Naive thymus-derived CD4-positive, alpha-beta T cell (primary cell): ENCODE measurements around the gene PAX8. TPM values are rescaled to one million over a fixed set of nuclear protein-coding genes. Genes with fewer than 3 reads are reported as not detected.
"Not testable (repeated sequence)": the region's sequence is repeated elsewhere in the genome, so short reads cannot be mapped to it uniquely, and the experiment has no call there.

Source experiments
- ATAC-seq: fragments of 150-1000 bp; cut with Tn5 transposase; 2 replicates; pipeline ENCODE4 v1.10.0; 2021; ENCODE audit warnings: mild to moderate bottlenecking, moderate library complexity
- CTCF ChIA-PET: fragments of 350-600 bp; sonication (Branson Sonifier 250); formaldehyde crosslinking; loops from one replicate; lab custom pipeline; 2021; ENCODE audit warnings: antibody characterized with exemption; lab: Charles Lee
- POLR2A ChIA-PET: fragments of 350-600 bp; sonication (Branson Sonifier 250); formaldehyde crosslinking; loops from one replicate; lab custom pipeline; 2021; ENCODE audit warnings: antibody characterized with exemption, inconsistent platforms; lab: Charles Lee
- DNase-seq, 9 donors: peaks; one replicate each; pipeline versions ENCODE4 v3.0.0 to v3.0.0-alpha.2; 2020 to 2022; ENCODE audit warnings: mixed read lengths in 1 of 9
- H3K27ac ChIP-seq: one replicate; pipeline ENCODE4 v1.7.0; 2013; ENCODE audit warnings: mild to moderate bottlenecking, low read depth, low read length, moderate library complexity
- H3K27me3 ChIP-seq, 2 donors: one replicate each; pipeline ENCODE4 v1.7.0; 2013; ENCODE audit warnings: low read length in 2 of 2, mild to moderate bottlenecking in 2 of 2, moderate library complexity in 2 of 2; ENCODE audit not compliant: control insufficient read depth in 2 of 2, insufficient read depth in 2 of 2
- H3K36me3 ChIP-seq, 3 experiments: 1 replicate in 2 of 3; 2 replicates in 1 of 3; pipeline ENCODE4 v1.7.0; 2013; ENCODE audit warnings: low read length in 3 of 3, mild to moderate bottlenecking in 3 of 3, moderate library complexity in 1 of 3; ENCODE audit not compliant: insufficient read depth in 3 of 3, control insufficient read depth in 2 of 3
- H3K4me1 ChIP-seq, 2 donors: one replicate each; pipeline ENCODE4 v1.7.0; 2013; ENCODE audit warnings: low read length in 2 of 2, mild to moderate bottlenecking in 2 of 2, moderate library complexity in 1 of 2; ENCODE audit not compliant: control insufficient read depth in 2 of 2, insufficient read depth in 2 of 2
- H3K4me3 ChIP-seq: 2 replicates; pipeline ENCODE4 v1.7.0; 2013; ENCODE audit warnings: mild to moderate bottlenecking, low read length
- H3K9me3 ChIP-seq, 3 experiments: 1 replicate in 2 of 3; 2 replicates in 1 of 3; pipeline ENCODE4 v1.7.0; 2013; ENCODE audit warnings: low read length in 3 of 3; ENCODE audit not compliant: control insufficient read depth in 2 of 3
- H3K27ac Mint-ChIP-seq, 9 donors: one replicate each; pipeline ENCODE4 v1.8.0; 2020 to 2022; ENCODE audit warnings: mixed read lengths in 9 of 9, mild to moderate bottlenecking in 8 of 9, moderate library complexity in 5 of 9, inconsistent platforms in 2 of 9
- H3K27me3 Mint-ChIP-seq, 5 donors: one replicate each; pipeline ENCODE4 v1.8.0; 2021 to 2022; ENCODE audit warnings: mixed read lengths in 5 of 5, mild to moderate bottlenecking in 1 of 5
- H3K36me3 Mint-ChIP-seq, 5 donors: one replicate each; pipeline ENCODE4 v1.8.0; 2020 to 2022; ENCODE audit warnings: mixed read lengths in 5 of 5, mild to moderate bottlenecking in 3 of 5, inconsistent platforms in 1 of 5
- H3K4me1 Mint-ChIP-seq, 7 donors: one replicate each; pipeline ENCODE4 v1.8.0; 2020 to 2022; ENCODE audit warnings: mixed read lengths in 7 of 7, mild to moderate bottlenecking in 3 of 7, inconsistent platforms in 1 of 7
- H3K4me3 Mint-ChIP-seq, 10 donors: one replicate each; pipeline ENCODE4 v1.8.0; 2020 to 2022; ENCODE audit warnings: mild to moderate bottlenecking in 10 of 10, mixed read lengths in 10 of 10, moderate library complexity in 6 of 10, inconsistent platforms in 2 of 10
- H3K9me3 Mint-ChIP-seq, 11 donors: one replicate each; pipeline ENCODE4 v1.8.0; 2020 to 2022; ENCODE audit warnings: mixed read lengths in 11 of 11, mild to moderate bottlenecking in 4 of 11, inconsistent platforms in 1 of 11, moderate library complexity in 1 of 11
- intact Hi-C, 2 donors: fragments of 100-400 bp; cut with micrococcal nuclease; formaldehyde crosslinking; loops; one replicate each; pipeline ENCODE4 v1.15.1; 2023
- polyA plus RNA-seq, 2 donors: library from polyadenylated mRNA; unstranded; fragments of 300-500 nt; fragmentation: Illumina TruSeq; gene quantifications; one replicate each; pipeline ENCODE4 v1.2.3, GENCODE V29; 2021
- total RNA-seq, 6 experiments: library from RNA in 5 of 6; stranded (reverse) in 5 of 6; gene quantifications; 1 replicate in 5 of 6; 2 replicates in 1 of 6; pipeline ENCODE4 v1.2.3 and lab custom pipeline; 2021 to 2026

Gene PAX8
- total RNA-seq (1 to 10 TPM in 3 of 5 experiments, under 1 TPM in 2; 0.37 to 1.5 (median 1.2) TPM), polyA plus RNA-seq (1 to 10 TPM in 1 of 2 donors, under 1 TPM in 1; 0.09 to 1.4 TPM), total RNA-seq (lab: John Stamatoyannopoulos, UW) (0.54 reads per million)

GRCh38 chr2:113278742-113279139, at the start of gene PAX8:
PAX8 (minus strand) TSS chr2:113278921; CDS start chr2:113278394, 527 bp downstream.
- H3K36me3 Mint-ChIP-seq: peaks cover 0 to 3% (median 0%) of the 10 kb centered on the region in 5 donors
- H3K4me1 ChIP-seq: peaks cover 0 to 24% of the 10 kb centered on the region in 2 donors

GRCh38 chr2:113328043-113328442, 49.3 kb upstream of the PAX8 start:
- ATAC-seq (no peak), DNase-seq (no peak)
- Histone ChIP-seq H3K27me3 (no peaks in the 10 kb centered on the region), H3K36me3 (no peaks in the 10 kb centered on the region), H3K9me3 (no peaks in the 10 kb centered on the region), H3K4me3 (no peak overlapping the region), H3K4me1 (peaks cover 0 to 4% of the 10 kb centered on the region in 2 donors), H3K27ac (no peak overlapping the region)
- H3K4me3 Mint-ChIP-seq: no peak overlapping the region
- peaks cover 5 to 15% (median 14%) of the 10 kb centered on the region in 7 donors for H3K4me1 Mint-ChIP-seq
- intact Hi-C loops: no loop called here
- H3K27me3 Mint-ChIP-seq: peaks cover 0 to 14% (median 0%) of the 10 kb centered on the region in 5 donors
- H3K9me3 Mint-ChIP-seq: no peaks in the 10 kb centered on the region
- ChIA-PET CTCF (no interaction called here), POLR2A (no interaction called here)
- H3K27ac Mint-ChIP-seq: no peak overlapping the region
- H3K36me3 Mint-ChIP-seq: no peaks in the 10 kb centered on the region

More at GRCh38 chr2:113278742-113279139, at the start of gene PAX8:
- Histone ChIP-seq H3K9me3 (no peaks in the 10 kb centered on the region), H3K27me3 (peaks cover 0 to 35% of the 10 kb centered on the region in 2 donors), H3K4me3 (no peak within 1 kb of the TSS), H3K27ac (no peak within 1 kb of the TSS), H3K36me3 (no peaks in the 10 kb centered on the region)
- peaks cover 0 to 2% (median 0%) of the 10 kb centered on the region in 11 donors for H3K9me3 Mint-ChIP-seq
- peak within 1 kb of the TSS in 2 of 10 donors; percentile 65 to 75 for H3K4me3 Mint-ChIP-seq
- ChIA-PET CTCF (no interaction called here), POLR2A (no interaction called here)
- ATAC-seq (no peak), DNase-seq (no peak)
- no peak within 1 kb of the TSS for H3K27ac Mint-ChIP-seq
- intact Hi-C loops: no loop called here
- H3K4me1 Mint-ChIP-seq: peaks cover 7 to 26% (median 20%) of the 10 kb centered on the region in 7 donors
- H3K27me3 Mint-ChIP-seq: peaks cover 32 to 78% (median 41%) of the 10 kb centered on the region in 5 donors

- H3K4me1 ChIP-seq, H3K9me3 ChIP-seq, intact Hi-C loops, POLR2A ChIA-PET, H3K27me3 ChIP-seq, DNase-seq, CTCF ChIA-PET, H3K9me3 Mint-ChIP-seq, H3K36me3 ChIP-seq, H3K4me3 ChIP-seq, H3K27ac ChIP-seq, H3K36me3 Mint-ChIP-seq, ATAC-seq: not testable (repeated sequence)
- Mint-ChIP-seq H3K4me3 (peak overlapping the region; percentile 51 to 94 (median 81)), H3K4me1 (peaks cover 5 to 15% (median 14%) of the 10 kb centered on the region in 7 donors), H3K27ac (peak overlapping the region in 2 of 9 donors; percentile 13 to 27), H3K27me3 (peaks cover 0 to 31% (median 8%) of the 10 kb centered on the region in 5 donors)
Observed at GRCh38 chr2:113325161-113325731, 46.5 kb upstream of the PAX8 start.

DNA sequence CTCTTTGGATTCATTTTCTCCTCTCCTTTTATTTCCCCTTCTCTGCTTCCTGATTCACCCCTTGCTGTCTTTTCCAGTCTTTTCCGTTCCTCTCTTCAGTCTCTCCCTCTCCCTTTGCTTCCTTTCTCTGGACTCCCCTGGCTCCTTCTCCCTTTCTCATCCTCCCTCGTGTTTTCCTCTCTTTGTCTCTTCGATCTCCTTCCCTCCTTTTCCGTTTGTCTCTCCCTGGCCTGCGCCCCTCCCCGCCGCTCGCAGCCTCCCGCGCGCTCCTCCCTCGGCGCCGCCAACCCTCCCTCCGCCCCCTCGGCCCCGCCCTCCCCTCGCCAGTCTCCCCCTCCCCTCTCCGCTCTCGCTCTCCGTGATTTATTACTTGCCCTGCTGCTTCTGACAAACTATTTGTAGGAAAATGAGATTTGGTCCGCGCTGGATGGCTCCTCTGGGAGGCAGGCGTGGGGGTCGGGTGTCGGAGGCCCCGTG, 46.0 kb upstream of the PAX8 start:
- peak overlapping the region in 3 of 9 donors; percentile 26 to 83 (median 60) for H3K27ac Mint-ChIP-seq
- H3K27me3 Mint-ChIP-seq: peaks cover 0 to 29% (median 8%) of the 10 kb centered on the region in 5 donors
- H3K4me3 Mint-ChIP-seq: peak overlapping the region; percentile 69 to 94 (median 80)
- peaks cover 5 to 15% (median 14%) of the 10 kb centered on the region in 7 donors for H3K4me1 Mint-ChIP-seq
- Histone ChIP-seq H3K4me1 (peaks cover 0 to 4% of the 10 kb centered on the region in 2 donors), H3K27me3 (no peaks in the 10 kb centered on the region), H3K27ac (no peak overlapping the region), H3K9me3 (no peaks in the 10 kb centered on the region), H3K4me3 (peak overlapping the region; percentile 13), H3K36me3 (no peaks in the 10 kb centered on the region)
- no peaks in the 10 kb centered on the region for H3K36me3 Mint-ChIP-seq
- no peaks in the 10 kb centered on the region for H3K9me3 Mint-ChIP-seq
- intact Hi-C loops: no loop called here
- ChIA-PET CTCF (no interaction called here), POLR2A (no interaction called here)
- ATAC-seq: peak; percentile 80
- peak in 8 of 9 donors; percentile 4 to 45 (median 36) for DNase-seq

DNA sequence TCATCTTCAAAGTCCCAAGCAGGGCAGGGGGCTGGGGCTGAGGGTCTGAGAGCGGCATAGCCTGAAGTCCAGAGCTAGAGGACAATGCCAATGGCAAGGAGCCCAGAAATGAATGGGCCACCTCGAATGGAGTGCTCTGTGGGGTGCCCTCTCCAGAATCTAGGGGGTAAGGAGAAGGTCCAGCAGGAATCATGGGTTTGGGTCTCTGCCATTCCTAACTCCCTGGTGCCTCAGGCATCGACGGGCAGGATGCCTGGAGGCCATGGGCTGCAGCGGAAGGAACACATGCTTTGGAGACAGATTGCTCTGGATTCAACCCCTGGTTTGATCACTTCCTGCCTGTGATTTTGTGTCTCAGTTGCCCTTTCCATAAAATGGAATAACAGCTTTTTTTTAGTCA, 44.4 kb upstream of the PAX8 start:
- Mint-ChIP-seq H3K27ac (peak overlapping the region in 2 of 9 donors; percentile 46 to 48), H3K4me1 (peaks cover 5 to 15% (median 14%) of the 10 kb centered on the region in 7 donors), H3K27me3 (peaks cover 0 to 38% (median 8%) of the 10 kb centered on the region in 5 donors)
- intact Hi-C loops, H3K36me3 Mint-ChIP-seq, H3K4me1 ChIP-seq, H3K27ac ChIP-seq, H3K27me3 ChIP-seq, H3K9me3 Mint-ChIP-seq, H3K36me3 ChIP-seq, ATAC-seq, H3K9me3 ChIP-seq, H3K4me3 Mint-ChIP-seq, H3K4me3 ChIP-seq, DNase-seq: not testable (repeated sequence)
- ChIA-PET CTCF (interaction anchor here (1.4 kb wide), 1 partner anchor 66 kb away, joined by 3 read pairs; no protein-coding TSS in a partner anchor), POLR2A (interaction anchor here (1.0 kb wide), 1 partner anchor 15 kb away, joined by 3 read pairs; no protein-coding TSS in a partner anchor)

DNA sequence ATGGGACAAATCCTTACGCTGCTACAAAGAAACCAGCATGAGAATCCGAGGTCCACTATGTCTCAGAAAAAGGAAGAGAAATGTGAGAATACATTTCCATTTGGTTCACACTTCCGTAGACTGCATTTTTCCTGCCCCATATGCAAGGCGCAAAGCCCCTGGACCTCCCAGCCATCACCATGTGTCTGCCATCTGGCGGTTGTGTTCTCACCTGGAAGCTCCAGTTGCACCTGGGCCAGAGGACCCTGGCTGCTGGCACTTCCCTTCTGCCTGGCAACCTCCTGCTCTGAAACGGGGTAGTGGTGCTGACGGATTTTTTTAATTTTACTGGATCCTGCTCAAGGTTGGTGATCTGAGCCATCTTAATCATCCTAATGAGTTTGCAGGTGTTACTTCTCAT, 41.4 kb upstream of the PAX8 start:
- Mint-ChIP-seq H3K27me3 (peaks cover 0 to 55% (median 21%) of the 10 kb centered on the region in 5 donors), H3K4me1 (peaks cover 5 to 10% (median 7%) of the 10 kb centered on the region in 7 donors)
- H3K27me3 ChIP-seq, H3K27ac ChIP-seq, intact Hi-C loops, H3K4me1 ChIP-seq, CTCF ChIA-PET, ATAC-seq, DNase-seq, H3K36me3 Mint-ChIP-seq, H3K9me3 ChIP-seq, H3K36me3 ChIP-seq, H3K4me3 Mint-ChIP-seq, H3K9me3 Mint-ChIP-seq, H3K27ac Mint-ChIP-seq, H3K4me3 ChIP-seq: not testable (repeated sequence)
- POLR2A ChIA-PET: interaction anchor here (0.7 kb wide), 1 partner anchor 26 kb away, joined by 9 read pairs; no protein-coding TSS in a partner anchor
